H1 (cell line): ENCODE measurements around the gene PRKAB1. TPM values are rescaled to one million over a fixed set of nuclear protein-coding genes. Genes with fewer than 3 reads are reported as not detected.

Source experiments
- CTCF ChIA-PET: fragments of 300-600 bp; sonication (Branson Sonifier 250); formaldehyde crosslinking; loops from one replicate; lab custom pipeline; 2021; ENCODE audit not compliant: partially characterized antibody; lab: Charles Lee
- POLR2A ChIA-PET: fragments of 300-600 bp; sonication (Branson Sonifier 250); formaldehyde crosslinking; loops from one replicate; lab custom pipeline; 2021; ENCODE audit warnings: inconsistent platforms; ENCODE audit not compliant: partially characterized antibody; lab: Charles Lee
- DNase-seq, 2 experiments: peaks; one replicate each; pipeline versions ENCODE4 v3.0.0 to v3.0.0-alpha.2; 2010 to 2022; ENCODE audit warnings: low spot score in 2 of 2, low read depth in 1 of 2, mixed read lengths in 1 of 2
- FAIRE-seq: peaks from 2 replicates; lab custom pipeline; 2011; peaks lifted over from hg19 to GRCh38; lab: Jason Lieb, UNC
- H2AFZ ChIP-seq: 2 replicates; pipeline ENCODE4 v1.8.1; 2012; ENCODE audit warnings: low read length, inconsistent platforms
- H2AK5ac ChIP-seq: 2 replicates; pipeline ENCODE4 v1.6.1; 2013; ENCODE audit warnings: low read depth, low read length
- H2BK120ac ChIP-seq: replicated peaks from 2 replicates; pipeline ENCODE3; 2013; ENCODE audit warnings: low read depth, low read length, inconsistent platforms
- H2BK12ac ChIP-seq: 2 replicates; pipeline ENCODE4 v1.6.1; 2013; ENCODE audit warnings: low read depth, low read length
- H2BK15ac ChIP-seq: 2 replicates; pipeline ENCODE4 v1.6.1; 2013; ENCODE audit warnings: low read length
- H2BK20ac ChIP-seq: 2 replicates; pipeline ENCODE4 v1.6.1; 2013; ENCODE audit warnings: low read length
- H2BK5ac ChIP-seq: 2 replicates; pipeline ENCODE4 v1.6.1; 2013; ENCODE audit warnings: low read depth, low read length
- H3K14ac ChIP-seq: 2 replicates; pipeline ENCODE4 v1.6.1; 2013; ENCODE audit warnings: inconsistent platforms; ENCODE audit not compliant: insufficient read length
- H3K18ac ChIP-seq: 2 replicates; pipeline ENCODE4 v1.6.1; 2013; ENCODE audit warnings: low read length; ENCODE audit errors: extremely low read depth
- H3K23ac ChIP-seq: 2 replicates; pipeline ENCODE4 v1.6.1; 2013; ENCODE audit warnings: inconsistent platforms; ENCODE audit not compliant: insufficient read length
- H3K23me2 ChIP-seq: 2 replicates; pipeline ENCODE4 v1.6.1; 2013; ENCODE audit warnings: low read depth, low read length
- H3K27ac ChIP-seq: 2 replicates; pipeline ENCODE4 v1.6.1; 2011; ENCODE audit warnings: low read depth, low read length, inconsistent platforms
- H3K27me3 ChIP-seq, 4 experiments: replicated peaks in 1 of 4; 1 replicate in 1 of 4; 2 replicates in 3 of 4; pipeline versions ENCODE4 v1.6.1 to v1.8.1; 2011 to 2013; ENCODE audit warnings: low read length in 3 of 4, mild to moderate bottlenecking in 3 of 4, inconsistent platforms in 2 of 4, mixed read lengths in 2 of 4, moderate library complexity in 1 of 4; ENCODE audit not compliant: control insufficient read depth in 3 of 4, insufficient read depth in 3 of 4; ENCODE audit errors: extremely low read depth in 1 of 4
- H3K36me3 ChIP-seq, 4 experiments: 2 replicates each; pipeline versions ENCODE4 v1.6.1 to v1.8.1; 2011 to 2013; ENCODE audit warnings: mild to moderate bottlenecking in 4 of 4, low read length in 3 of 4, moderate library complexity in 2 of 4, control low read depth in 1 of 4, inconsistent platforms in 1 of 4; ENCODE audit not compliant: insufficient read depth in 4 of 4, control insufficient read depth in 2 of 4
- H3K4ac ChIP-seq: replicated peaks from 2 replicates; pipeline ENCODE3; 2013; ENCODE audit warnings: low read length, low read depth, mixed read lengths, inconsistent platforms; ENCODE audit not compliant: insufficient read length
- H3K4me1 ChIP-seq, 4 experiments: replicated peaks in 1 of 4; 1 replicate in 1 of 4; 2 replicates in 3 of 4; pipeline versions ENCODE4 v1.6.1 to v1.8.1; 2011 to 2013; ENCODE audit warnings: low read length in 3 of 4, inconsistent platforms in 2 of 4, mixed read lengths in 1 of 4; ENCODE audit not compliant: insufficient read depth in 4 of 4, control insufficient read depth in 3 of 4
- H3K4me2 ChIP-seq, 2 experiments: 2 replicates each; pipeline versions ENCODE4 v1.6.1 to v1.8.1; 2011 to 2013; ENCODE audit warnings: low read depth in 2 of 2, low read length in 2 of 2, control low read depth in 1 of 2, inconsistent platforms in 1 of 2, mild to moderate bottlenecking in 1 of 2; ENCODE audit not compliant: insufficient read depth in 1 of 2
- H3K4me3 ChIP-seq, 4 experiments: fragments of 200-600, 300-600 bp in 1 of 4; sonication (generic), shearing (Covaris generic), sonication (Bioruptor Twin) in 1 of 4; 2 replicates each; pipeline versions ENCODE4 v1.5.1 to v1.8.1; 2011 to 2016; ENCODE audit warnings: low read length in 4 of 4, low read depth in 3 of 4, control low read depth in 2 of 4, inconsistent platforms in 2 of 4, mild to moderate bottlenecking in 2 of 4, mixed read lengths in 1 of 4, moderate library complexity in 1 of 4; ENCODE audit not compliant: insufficient read depth in 2 of 4; ENCODE audit errors: extremely low read depth in 1 of 4
- H3K56ac ChIP-seq: replicated peaks from 2 replicates; pipeline ENCODE3; 2013; ENCODE audit warnings: low read depth, mild to moderate bottlenecking, mixed read lengths, low read length, inconsistent platforms; ENCODE audit not compliant: insufficient read length
- H3K79me1 ChIP-seq: 2 replicates; pipeline ENCODE4 v1.6.1; 2013; ENCODE audit warnings: low read depth, low read length, control low read depth
- H3K79me2 ChIP-seq, 2 experiments: 2 replicates each; pipeline versions ENCODE4 v1.6.1 to v1.8.1; 2012 to 2013; ENCODE audit warnings: low read length in 2 of 2, mild to moderate bottlenecking in 2 of 2, inconsistent platforms in 1 of 2; ENCODE audit not compliant: insufficient read depth in 2 of 2, control insufficient read depth in 1 of 2
- H3K9ac ChIP-seq, 4 experiments: replicated peaks in 1 of 4; 1 replicate in 1 of 4; 2 replicates in 3 of 4; pipeline versions ENCODE4 v1.6.1 to v1.8.1; 2011 to 2013; ENCODE audit warnings: low read depth in 3 of 4, low read length in 3 of 4, control low read depth in 2 of 4, mild to moderate bottlenecking in 2 of 4, moderate library complexity in 2 of 4, inconsistent platforms in 1 of 4; ENCODE audit errors: extremely low read depth in 1 of 4
- H3K9me3 ChIP-seq, 2 experiments: 2 replicates each; pipeline versions ENCODE4 v1.6.1 to v1.8.1; 2012 to 2013; ENCODE audit warnings: mild to moderate bottlenecking in 2 of 2, moderate library complexity in 2 of 2, control low read depth in 1 of 2, inconsistent platforms in 1 of 2, low read depth in 1 of 2, low read length in 1 of 2, mixed read lengths in 1 of 2; ENCODE audit not compliant: insufficient read depth in 2 of 2
- H4K20me1 ChIP-seq, 2 experiments: replicated peaks in 1 of 2; 2 replicates each; pipeline versions ENCODE3 to v1.8.1; 2011 to 2013; ENCODE audit warnings: inconsistent platforms in 2 of 2, low read length in 2 of 2, mild to moderate bottlenecking in 1 of 2; ENCODE audit not compliant: insufficient read depth in 2 of 2, control insufficient read depth in 1 of 2
- H4K5ac ChIP-seq: 2 replicates; pipeline ENCODE4 v1.6.1; 2013; ENCODE audit warnings: low read length, low read depth, mixed read lengths, inconsistent platforms; ENCODE audit not compliant: insufficient read length
- H4K8ac ChIP-seq: 2 replicates; pipeline ENCODE4 v1.8.0; 2013; ENCODE audit warnings: mild to moderate bottlenecking, moderate library complexity, low read length, inconsistent platforms; ENCODE audit not compliant: insufficient read depth; ENCODE audit errors: extremely low read depth
- H4K91ac ChIP-seq: replicated peaks from 2 replicates; pipeline ENCODE3; 2013; ENCODE audit warnings: low read length, mixed read lengths, inconsistent platforms; ENCODE audit not compliant: insufficient read length
- ASH2L ChIP-seq: fragments of 200-600, 300-600 bp; sonication (generic); IDR thresholded peaks from one replicate; pipeline ENCODE4 v1.7.1; 2017; ENCODE audit warnings: low read length
- EGR1 ChIP-seq: IDR thresholded peaks from 2 replicates; pipeline ENCODE4 v1.6.1; 2011; ENCODE audit warnings: low read depth, low read length, borderline replicate concordance
- EP300 ChIP-seq, 2 experiments: IDR thresholded peaks; 1 replicate in 1 of 2; 2 replicates in 1 of 2; pipeline ENCODE4 v1.6.1; 2011 to 2012; ENCODE audit warnings: low read depth in 2 of 2, low read length in 2 of 2, mild to moderate bottlenecking in 2 of 2, borderline replicate concordance in 1 of 2, inconsistent platforms in 1 of 2, moderate library complexity in 1 of 2
- KDM4A ChIP-seq: IDR thresholded peaks from one replicate; pipeline ENCODE4 v1.7.1; 2012; ENCODE audit warnings: low read depth, mild to moderate bottlenecking, moderate library complexity, low read length, inconsistent platforms; ENCODE audit not compliant: severe bottlenecking
- KDM5A ChIP-seq: fragments of 200-600 bp; IDR thresholded peaks from 2 replicates; pipeline ENCODE4 v1.7.1; 2012; ENCODE audit warnings: mild to moderate bottlenecking, low read length, inconsistent platforms, mixed read lengths
- POLR2A ChIP-seq, 2 experiments: IDR thresholded peaks; 1 replicate in 1 of 2; 2 replicates in 1 of 2; pipeline ENCODE4 v1.6.1; 2011; ENCODE audit warnings: low read depth in 2 of 2, low read length in 2 of 2, mild to moderate bottlenecking in 2 of 2; ENCODE audit errors: control extremely low read depth in 1 of 2
- SP4 ChIP-seq: IDR thresholded peaks from 2 replicates; pipeline ENCODE4 v1.6.1; 2012; ENCODE audit warnings: low read length, inconsistent platforms
- SRF ChIP-seq: IDR thresholded peaks from 2 replicates; pipeline ENCODE4 v1.6.1; 2011; ENCODE audit warnings: mild to moderate bottlenecking, low read depth, low read length, moderate library complexity
- WGBS, 2 experiments: shearing (Covaris generic) in 1 of 2; methylation state at CpG; one replicate each; pipeline versions ENCODE4 v1.1.6 to v1.1.7; 2013 to 2015; ENCODE audit warnings: low lambda C conversion rate in 2 of 2, mixed read lengths in 2 of 2, inconsistent platforms in 1 of 2, low coverage in 1 of 2, missing lambda C conversion rate in 1 of 2; ENCODE audit not compliant: insufficient replicate concordance in 2 of 2, insufficient coverage in 1 of 2, insufficient read length in 1 of 2; ENCODE audit errors: extremely low coverage in 1 of 2, missing lambda C conversion rate in 1 of 2; 5-methylcytosine and 5-hydroxymethylcytosine counted together
- polyA plus RNA-seq, 7 experiments: library from polyadenylated mRNA; depleted of rRNA in 3 of 7; stranded (reverse) in 5 of 7; unstranded in 2 of 7; fragments of >200 nt in 5 of 7; fragments of 200-250 nt in 2 of 7; gene quantifications; 1 replicate in 5 of 7; 2 replicates in 1 of 7; 4 replicates in 1 of 7; pipeline versions ENCODE4 v1.2.1 to v1.2.3, GENCODE V29; 2011 to 2013; ENCODE audit warnings: missing spikeins in 2 of 7, mixed read lengths in 2 of 7
- total RNA-seq: library from RNA; stranded (reverse); fragmentation: NEBNext Ultra II Directional; extraction: Animal tissue kit (Norgen Biotek cat#: 25700); gene quantifications from 2 replicates; pipeline ENCODE4 v1.2.1, GENCODE V29; 2021
- TF ChIP-seq, protein P1 (sequence below), 3 experiments: IDR thresholded peaks; 1 replicate in 2 of 3; 2 replicates in 1 of 3; pipeline versions ENCODE4 v1.5.1 to v1.6.1; 2011; ENCODE audit warnings: low read length in 3 of 3, mild to moderate bottlenecking in 3 of 3, inconsistent platforms in 2 of 3, low read depth in 1 of 3, moderate library complexity in 1 of 3; ENCODE audit not compliant: insufficient read depth in 1 of 3; ENCODE audit errors: control extremely low read depth in 1 of 3
- TF ChIP-seq, protein P2 (sequence below): IDR thresholded peaks from 2 replicates; pipeline ENCODE4 v1.6.1; 2011; ENCODE audit warnings: low read length, improper control_type of control experiment

Gene PRKAB1
- total and polyA plus RNA-seq, 2 of the 8 experiments (the other 6 are each of a cell fraction or from before 2014, with no cell fraction given): 24.0 to 32.1 TPM

DNA sequence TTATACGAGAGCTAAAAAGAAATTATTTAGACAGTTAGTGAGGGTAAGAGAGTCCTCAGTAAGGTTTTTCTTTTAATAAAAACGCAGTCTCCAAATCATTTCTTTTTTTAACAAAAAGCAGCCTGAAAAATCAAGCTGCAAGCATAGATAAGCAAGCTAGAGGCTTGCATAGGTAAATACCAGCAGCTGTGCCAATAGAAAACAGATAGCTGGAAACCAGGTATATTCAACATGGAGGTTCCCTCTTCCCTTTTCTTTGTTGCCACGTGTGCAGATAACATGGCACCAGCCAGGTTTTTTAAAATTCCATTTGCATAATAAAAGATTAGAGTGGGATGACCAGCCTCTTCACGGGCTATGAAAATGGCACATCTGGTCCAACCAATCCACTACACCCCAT lies 6.1 kb upstream of the PRKAB1 start:
- Histone ChIP-seq H4K8ac (no peak overlapping the region), H4K20me1 (no peaks in the 10 kb centered on the region), H3K79me2 (no peaks in the 10 kb centered on the region), H3K23me2 (no peaks in the 10 kb centered on the region), H3K27ac (no peak overlapping the region), H3K14ac (no peak overlapping the region), H3K27me3 (no peaks in the 10 kb centered on the region; a peak in 1 of 7 replicates), H3K23ac (no peak overlapping the region), H3K9ac (no peak overlapping the region), H3K79me1 (no peaks in the 10 kb centered on the region), H2AK5ac (no peak overlapping the region), H3K4me2 (no peak overlapping the region), H3K4ac (no peak overlapping the region), H2BK12ac (no peak overlapping the region), H4K5ac (no peak overlapping the region), H3K36me3 (no peaks in the 10 kb centered on the region), H3K56ac (no peak overlapping the region), H2AFZ (no peak overlapping the region), H2BK15ac (no peak overlapping the region), H3K4me3 (no peak overlapping the region), H2BK5ac (no peak overlapping the region), H2BK20ac (no peak overlapping the region), H3K18ac (no peak overlapping the region), H2BK120ac (no peak overlapping the region), H4K91ac (no peak overlapping the region), H3K4me1 (peaks cover 0 to 1% (median 0%) of the 10 kb centered on the region in 4 experiments; a peak in 2 of 7 replicates), H3K9me3 (no peaks in the 10 kb centered on the region)
- 85% methylated on average over 4 of the region's 4 CpGs; no CpG with 5 or more reads in 1 of the 2 experiments for WGBS, 2 experiments
- DNase-seq (no peak), FAIRE-seq (no peak)
- CTCF ChIA-PET: interaction anchor here (0.6 to 2.9 kb wide), 4 partner anchors 19 to 1251 kb away, joined by 3 to 12 read pairs (median 3); no protein-coding TSS in a partner anchor
- POLR2A ChIA-PET: interaction anchor here (1.6 kb wide), 1 partner anchor 22 kb away, joined by 4 read pairs; no protein-coding TSS in a partner anchor
- no peak for TF ChIP-seq SRF
- no peak for TF ChIP-seq ASH2L
- TF ChIP-seq, protein P1, sequence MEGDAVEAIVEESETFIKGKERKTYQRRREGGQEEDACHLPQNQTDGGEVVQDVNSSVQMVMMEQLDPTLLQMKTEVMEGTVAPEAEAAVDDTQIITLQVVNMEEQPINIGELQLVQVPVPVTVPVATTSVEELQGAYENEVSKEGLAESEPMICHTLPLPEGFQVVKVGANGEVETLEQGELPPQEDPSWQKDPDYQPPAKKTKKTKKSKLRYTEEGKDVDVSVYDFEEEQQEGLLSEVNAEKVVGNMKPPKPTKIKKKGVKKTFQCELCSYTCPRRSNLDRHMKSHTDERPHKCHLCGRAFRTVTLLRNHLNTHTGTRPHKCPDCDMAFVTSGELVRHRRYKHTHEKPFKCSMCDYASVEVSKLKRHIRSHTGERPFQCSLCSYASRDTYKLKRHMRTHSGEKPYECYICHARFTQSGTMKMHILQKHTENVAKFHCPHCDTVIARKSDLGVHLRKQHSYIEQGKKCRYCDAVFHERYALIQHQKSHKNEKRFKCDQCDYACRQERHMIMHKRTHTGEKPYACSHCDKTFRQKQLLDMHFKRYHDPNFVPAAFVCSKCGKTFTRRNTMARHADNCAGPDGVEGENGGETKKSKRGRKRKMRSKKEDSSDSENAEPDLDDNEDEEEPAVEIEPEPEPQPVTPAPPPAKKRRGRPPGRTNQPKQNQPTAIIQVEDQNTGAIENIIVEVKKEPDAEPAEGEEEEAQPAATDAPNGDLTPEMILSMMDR (IDR thresholded peaks at IDR 0.05; ENCODE audit: control extremely low read depth in 1 of 3, insufficient read depth in 1 of 3, low read depth in 1 of 3, low read length in 3 of 3): no peak
- TF ChIP-seq EGR1: no peak
- TF ChIP-seq EP300 (IDR thresholded peaks at IDR 0.05; ENCODE audit: borderline replicate concordance in 1 of 2, low read depth in 2 of 2, low read length in 2 of 2): no peak
- no peak for TF ChIP-seq KDM4A
- TF ChIP-seq SP4: no peak
- no peak for TF ChIP-seq KDM5A
- TF ChIP-seq, protein P2, sequence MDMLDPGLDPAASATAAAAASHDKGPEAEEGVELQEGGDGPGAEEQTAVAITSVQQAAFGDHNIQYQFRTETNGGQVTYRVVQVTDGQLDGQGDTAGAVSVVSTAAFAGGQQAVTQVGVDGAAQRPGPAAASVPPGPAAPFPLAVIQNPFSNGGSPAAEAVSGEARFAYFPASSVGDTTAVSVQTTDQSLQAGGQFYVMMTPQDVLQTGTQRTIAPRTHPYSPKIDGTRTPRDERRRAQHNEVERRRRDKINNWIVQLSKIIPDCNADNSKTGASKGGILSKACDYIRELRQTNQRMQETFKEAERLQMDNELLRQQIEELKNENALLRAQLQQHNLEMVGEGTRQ: no peak
- TF ChIP-seq POLR2A (IDR thresholded peaks at IDR 0.05; ENCODE audit: control extremely low read depth in 1 of 2, low read depth in 2 of 2, low read length in 2 of 2): no peak
